Stimulated activated memory B cell treated with anti-CD40 and anti-IgM and Interleukin-4, amounts not matched to agents 10 μg/mL and 1 μg/mL and 100 μg/mL, for 72 hours (primary cell): ENCODE measurements around the gene ATMIN.
A peak's percentile ranks its signal among the peaks of the same experiment; 100 is the strongest.

ENCODE experiments used
- ATAC-seq: fragments of 150-1000 bp; cut with Tn5 transposase; 2 replicates; pipeline ENCODE4 v1.10.0; 2021
- H3K27ac Mint-ChIP-seq: one replicate; pipeline ENCODE4 v1.8.0; 2022; ENCODE audit warnings: mild to moderate bottlenecking, mixed read lengths
- H3K27me3 Mint-ChIP-seq: one replicate; pipeline ENCODE4 v1.8.0; 2022; ENCODE audit warnings: mixed read lengths
- H3K36me3 Mint-ChIP-seq: one replicate; pipeline ENCODE4 v1.8.0; 2022; ENCODE audit warnings: mixed read lengths
- H3K4me1 Mint-ChIP-seq: one replicate; pipeline ENCODE4 v1.8.0; 2022; ENCODE audit warnings: mixed read lengths
- H3K4me3 Mint-ChIP-seq: one replicate; pipeline ENCODE4 v1.8.0; 2022; ENCODE audit warnings: mild to moderate bottlenecking, moderate library complexity, mixed read lengths
- H3K9me3 Mint-ChIP-seq: one replicate; pipeline ENCODE4 v1.8.0; 2022; ENCODE audit warnings: mixed read lengths

Gene ATMIN, protein sequence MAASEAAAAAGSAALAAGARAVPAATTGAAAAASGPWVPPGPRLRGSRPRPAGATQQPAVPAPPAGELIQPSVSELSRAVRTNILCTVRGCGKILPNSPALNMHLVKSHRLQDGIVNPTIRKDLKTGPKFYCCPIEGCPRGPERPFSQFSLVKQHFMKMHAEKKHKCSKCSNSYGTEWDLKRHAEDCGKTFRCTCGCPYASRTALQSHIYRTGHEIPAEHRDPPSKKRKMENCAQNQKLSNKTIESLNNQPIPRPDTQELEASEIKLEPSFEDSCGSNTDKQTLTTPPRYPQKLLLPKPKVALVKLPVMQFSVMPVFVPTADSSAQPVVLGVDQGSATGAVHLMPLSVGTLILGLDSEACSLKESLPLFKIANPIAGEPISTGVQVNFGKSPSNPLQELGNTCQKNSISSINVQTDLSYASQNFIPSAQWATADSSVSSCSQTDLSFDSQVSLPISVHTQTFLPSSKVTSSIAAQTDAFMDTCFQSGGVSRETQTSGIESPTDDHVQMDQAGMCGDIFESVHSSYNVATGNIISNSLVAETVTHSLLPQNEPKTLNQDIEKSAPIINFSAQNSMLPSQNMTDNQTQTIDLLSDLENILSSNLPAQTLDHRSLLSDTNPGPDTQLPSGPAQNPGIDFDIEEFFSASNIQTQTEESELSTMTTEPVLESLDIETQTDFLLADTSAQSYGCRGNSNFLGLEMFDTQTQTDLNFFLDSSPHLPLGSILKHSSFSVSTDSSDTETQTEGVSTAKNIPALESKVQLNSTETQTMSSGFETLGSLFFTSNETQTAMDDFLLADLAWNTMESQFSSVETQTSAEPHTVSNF

DNA sequence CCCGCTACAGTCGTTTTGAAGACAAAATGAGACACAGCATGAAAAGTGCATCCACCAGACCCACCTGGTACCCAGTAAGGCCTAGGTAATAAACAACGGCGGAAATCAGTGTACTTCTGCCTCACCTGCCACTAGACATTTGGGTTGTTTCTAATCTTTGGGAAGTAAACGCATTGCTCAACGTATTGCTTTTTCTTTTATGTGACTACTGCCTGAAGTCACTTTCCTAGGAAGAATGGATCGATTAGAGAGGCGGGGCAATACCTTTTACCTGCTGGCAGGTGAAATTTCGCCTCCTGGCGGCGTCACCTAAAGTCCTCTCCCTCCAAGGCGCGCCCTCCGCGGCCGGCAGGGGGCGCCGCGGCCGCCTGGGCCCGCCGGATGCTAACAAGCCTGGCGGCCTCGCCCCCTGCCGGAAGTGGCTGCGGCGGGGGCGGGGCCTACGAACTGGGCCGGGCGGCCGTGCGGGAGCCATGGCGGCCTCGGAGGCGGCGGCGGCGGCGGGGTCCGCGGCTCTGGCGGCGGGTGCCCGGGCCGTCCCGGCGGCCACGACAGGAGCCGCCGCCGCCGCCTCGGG lies at the start of gene ATMIN:
Gene ATMIN, plus strand, starts transcription at position 445 of the 577 bp plus-strand sequence. Its CDS starts 29 bp downstream, at position 474.
- H3K27me3 Mint-ChIP-seq, result no peaks in the 10 kb centered on the region
- peak within 1 kb of the TSS; percentile 76 for H3K4me3 Mint-ChIP-seq
- peaks cover 18% of the 10 kb centered on the region for H3K36me3 Mint-ChIP-seq
- H3K27ac Mint-ChIP-seq, result no peak within 1 kb of the TSS
- H3K9me3 Mint-ChIP-seq, result no peaks in the 10 kb centered on the region
- peaks cover 25% of the 10 kb centered on the region for H3K4me1 Mint-ChIP-seq
- peak; percentile 98 for ATAC-seq

DNA sequence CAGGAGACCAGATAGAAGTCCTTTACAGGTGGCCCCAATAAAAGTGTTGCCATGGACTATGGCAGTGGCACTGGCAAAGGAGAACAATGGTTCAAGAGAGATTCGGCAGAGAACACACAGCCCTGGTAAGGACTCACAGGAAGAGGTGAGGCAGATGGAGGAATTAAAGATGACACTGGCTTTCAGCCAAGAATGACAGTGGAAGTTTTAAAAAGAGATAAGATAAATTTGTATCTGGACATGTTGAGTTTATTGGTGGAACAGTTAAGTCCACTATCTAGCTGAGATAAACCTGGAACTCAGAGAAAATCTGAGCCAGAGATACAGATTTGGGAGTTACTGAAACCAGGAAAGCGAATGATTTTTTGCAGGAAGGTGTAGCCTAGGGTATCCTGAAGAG lies 49.1 kb upstream of the ATMIN start:
- Mint-ChIP-seq H3K27ac (no peak overlapping the region), H3K9me3 (no peaks in the 10 kb centered on the region), H3K27me3 (no peaks in the 10 kb centered on the region), H3K4me3 (no peak overlapping the region), H3K4me1 (peaks cover 21% of the 10 kb centered on the region), H3K36me3 (peaks cover 52% of the 10 kb centered on the region)
- ATAC-seq, result no peak

DNA sequence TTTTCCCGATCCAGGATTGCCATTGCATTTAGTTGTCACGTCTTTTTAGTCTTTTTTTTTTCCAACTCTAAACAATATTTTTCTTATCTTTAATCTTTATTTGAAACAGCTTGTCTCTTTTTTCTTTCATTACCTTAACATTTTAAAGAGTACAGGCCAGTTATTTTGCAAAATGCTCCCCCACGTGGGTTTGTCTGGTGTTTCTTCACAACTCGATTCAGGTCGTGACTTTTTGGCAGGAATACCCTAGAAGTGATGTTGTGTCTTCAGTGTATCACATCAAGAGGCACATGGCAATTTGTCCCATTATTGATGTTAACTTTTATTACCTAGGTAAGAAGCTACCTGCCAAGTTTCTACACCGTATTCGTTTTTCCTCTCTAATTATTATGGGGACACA lies 46.9 kb upstream of the ATMIN start:
- Mint-ChIP-seq H3K9me3 (no peaks in the 10 kb centered on the region), H3K27me3 (no peaks in the 10 kb centered on the region), H3K4me1 (peaks cover 33% of the 10 kb centered on the region), H3K27ac (no peak overlapping the region), H3K4me3 (no peak overlapping the region), H3K36me3 (peaks cover 64% of the 10 kb centered on the region)
- ATAC-seq, result no peak

DNA sequence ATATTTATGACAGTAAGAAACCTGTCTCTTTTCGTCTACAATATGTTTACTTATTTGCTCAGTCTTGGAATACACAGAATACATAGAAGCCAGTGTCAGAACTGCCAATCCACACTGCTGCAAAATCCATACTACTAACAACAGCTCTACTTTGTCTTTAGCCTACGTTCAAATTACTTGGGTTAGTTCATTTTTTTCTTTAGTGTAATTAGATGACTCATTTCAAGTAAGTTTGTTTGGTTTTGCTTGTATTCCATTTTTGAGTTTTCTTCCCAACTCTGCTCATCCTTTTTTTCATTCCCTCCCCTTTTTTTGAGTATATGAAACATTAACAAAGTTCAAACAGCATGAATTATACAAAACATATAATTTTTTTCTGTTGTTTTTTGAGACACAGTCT lies 45.8 kb upstream of the ATMIN start:
- Mint-ChIP-seq H3K4me1 (peaks cover 32% of the 10 kb centered on the region), H3K9me3 (no peaks in the 10 kb centered on the region), H3K36me3 (peaks cover 69% of the 10 kb centered on the region), H3K27ac (no peak overlapping the region), H3K4me3 (no peak overlapping the region), H3K27me3 (no peaks in the 10 kb centered on the region)
- ATAC-seq, result no peak

DNA sequence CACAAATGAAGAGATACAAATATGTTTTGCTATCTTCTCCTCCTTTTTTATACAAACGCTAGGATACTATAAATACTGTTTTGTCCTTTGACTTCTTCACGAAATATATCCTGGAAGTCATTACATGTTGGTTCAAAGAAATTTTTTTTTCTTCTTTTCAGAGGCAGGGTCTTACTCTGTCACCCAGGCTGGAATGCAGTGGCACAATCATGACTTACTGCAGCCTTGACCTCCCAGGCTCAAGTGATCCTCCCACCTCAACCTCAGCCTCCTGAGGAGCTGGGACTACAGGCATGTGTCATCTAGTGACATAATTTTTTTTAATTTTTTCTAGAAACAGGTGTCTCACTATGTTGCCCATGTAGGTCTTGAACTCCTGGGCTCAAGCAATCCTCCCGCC lies 45.1 kb upstream of the ATMIN start:
- H3K4me3 Mint-ChIP-seq, result no peak overlapping the region
- peaks cover 74% of the 10 kb centered on the region for H3K36me3 Mint-ChIP-seq
- no peaks in the 10 kb centered on the region for H3K9me3 Mint-ChIP-seq
- no peak for ATAC-seq
- H3K27ac Mint-ChIP-seq, result no peak overlapping the region
- H3K4me1 Mint-ChIP-seq, result peaks cover 30% of the 10 kb centered on the region
- H3K27me3 Mint-ChIP-seq, result no peaks in the 10 kb centered on the region

DNA sequence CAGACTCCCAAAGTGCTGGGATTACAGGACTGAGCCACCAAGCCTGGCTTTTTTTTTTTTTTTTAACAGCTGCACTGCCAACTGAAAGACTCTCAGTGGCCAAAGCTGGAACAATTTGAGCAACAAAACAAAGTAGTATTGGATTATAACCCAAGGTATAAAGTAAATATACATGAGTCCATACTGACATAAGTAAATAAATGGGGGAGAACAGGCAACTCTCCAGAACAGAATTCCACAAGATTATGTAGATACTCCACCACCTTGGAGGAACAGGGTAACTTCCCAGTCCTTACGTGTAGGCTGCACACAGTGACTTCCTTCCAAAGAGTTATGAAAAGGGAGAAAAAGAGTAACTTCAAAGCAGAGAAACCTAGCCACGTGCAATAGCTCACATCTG lies 44.7 kb upstream of the ATMIN start:
- no peaks in the 10 kb centered on the region for H3K9me3 Mint-ChIP-seq
- peaks cover 30% of the 10 kb centered on the region for H3K4me1 Mint-ChIP-seq
- no peak overlapping the region for H3K27ac Mint-ChIP-seq
- no peaks in the 10 kb centered on the region for H3K27me3 Mint-ChIP-seq
- H3K36me3 Mint-ChIP-seq, result peaks cover 74% of the 10 kb centered on the region
- no peak overlapping the region for H3K4me3 Mint-ChIP-seq
- no peak for ATAC-seq

DNA sequence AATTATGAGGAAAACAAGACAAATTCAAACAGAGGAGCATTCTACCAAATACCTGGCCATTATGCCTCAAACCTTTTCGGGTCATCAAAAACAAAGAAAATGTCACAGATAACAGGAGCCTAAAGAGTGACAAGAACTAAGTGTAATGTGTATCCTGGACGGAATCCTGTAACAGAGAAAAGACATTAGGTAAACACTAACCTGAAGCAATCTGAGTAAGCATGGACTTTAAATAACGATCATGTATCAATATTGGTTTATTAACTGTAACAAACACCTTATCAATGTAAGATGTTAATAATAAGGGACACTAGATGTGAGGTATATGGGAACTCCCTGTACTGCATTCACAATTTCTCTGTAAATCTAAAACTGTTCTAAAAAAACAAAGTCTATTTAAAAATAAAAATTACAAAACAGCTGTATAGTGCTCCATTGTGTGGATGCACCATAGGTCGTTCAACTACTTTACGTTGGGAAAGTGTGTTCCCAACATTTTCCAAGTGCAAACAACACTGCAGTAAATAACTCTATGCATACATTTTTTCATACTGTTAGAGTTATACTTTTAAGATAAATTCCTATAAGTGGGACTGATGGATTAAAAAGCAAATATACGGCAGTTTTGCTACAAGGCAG lies 43.7 kb upstream of the ATMIN start:
- Mint-ChIP-seq H3K36me3 (peaks cover 67% of the 10 kb centered on the region), H3K27me3 (no peaks in the 10 kb centered on the region), H3K9me3 (no peaks in the 10 kb centered on the region), H3K27ac (peak overlapping the region; percentile 57), H3K4me3 (no peak overlapping the region), H3K4me1 (peaks cover 28% of the 10 kb centered on the region)
- ATAC-seq, result no peak

DNA sequence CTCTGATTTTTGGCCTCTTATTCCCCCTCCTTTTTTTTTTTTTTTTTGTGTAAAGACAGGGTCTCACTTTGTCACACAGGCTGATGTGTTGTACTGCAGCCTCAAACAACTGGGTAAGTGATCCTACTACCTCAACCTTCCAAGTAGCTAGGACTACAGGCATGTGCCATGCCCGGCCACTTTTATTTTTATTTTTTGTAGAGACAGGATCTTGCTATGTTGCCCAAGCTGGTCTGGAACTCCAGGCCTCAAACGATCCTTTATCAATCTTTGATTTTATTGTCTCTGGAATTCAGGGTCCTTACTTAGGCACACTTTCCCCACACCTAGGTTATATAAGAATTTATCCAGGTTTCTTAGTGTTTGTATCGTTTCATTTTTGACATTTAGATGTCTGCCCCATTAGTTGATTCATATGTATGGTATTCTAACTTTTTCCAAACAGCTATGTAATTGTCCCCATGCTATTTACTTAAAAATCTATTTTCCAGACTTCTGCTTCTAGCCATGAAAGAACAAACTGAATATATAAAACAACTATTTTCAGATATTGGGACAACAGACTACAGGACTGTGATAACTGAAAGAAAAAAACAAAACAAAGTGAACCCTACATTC lies 42.9 kb upstream of the ATMIN start:
- Mint-ChIP-seq H3K4me3 (no peak overlapping the region), H3K36me3 (peaks cover 60% of the 10 kb centered on the region), H3K9me3 (no peaks in the 10 kb centered on the region), H3K27me3 (no peaks in the 10 kb centered on the region), H3K27ac (peak overlapping the region; percentile 57), H3K4me1 (peaks cover 29% of the 10 kb centered on the region)
- no peak for ATAC-seq

DNA sequence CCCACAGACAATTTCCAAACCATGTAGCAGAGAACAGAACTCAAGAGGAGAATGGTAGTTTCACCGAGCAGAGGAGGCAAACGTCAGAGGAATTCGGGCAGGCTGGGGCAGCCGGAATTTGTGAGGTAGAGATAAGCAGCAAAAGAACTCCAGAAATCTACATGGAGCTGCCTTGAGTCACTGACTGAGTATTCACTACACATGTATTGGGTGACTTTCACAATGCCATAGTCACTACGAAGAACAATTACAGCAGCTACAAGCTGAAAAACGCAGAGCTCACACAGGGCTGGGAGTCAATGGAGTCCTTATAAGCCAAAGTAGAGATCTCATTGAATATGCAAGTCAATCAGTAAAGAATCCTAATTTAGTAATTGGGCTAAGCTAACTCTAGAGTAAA lies 42.3 kb upstream of the ATMIN start:
- no peak overlapping the region for H3K27ac Mint-ChIP-seq
- H3K36me3 Mint-ChIP-seq, result peaks cover 57% of the 10 kb centered on the region
- H3K9me3 Mint-ChIP-seq, result no peaks in the 10 kb centered on the region
- H3K27me3 Mint-ChIP-seq, result no peaks in the 10 kb centered on the region
- H3K4me1 Mint-ChIP-seq, result peaks cover 33% of the 10 kb centered on the region
- no peak overlapping the region for H3K4me3 Mint-ChIP-seq
- ATAC-seq, result no peak

DNA sequence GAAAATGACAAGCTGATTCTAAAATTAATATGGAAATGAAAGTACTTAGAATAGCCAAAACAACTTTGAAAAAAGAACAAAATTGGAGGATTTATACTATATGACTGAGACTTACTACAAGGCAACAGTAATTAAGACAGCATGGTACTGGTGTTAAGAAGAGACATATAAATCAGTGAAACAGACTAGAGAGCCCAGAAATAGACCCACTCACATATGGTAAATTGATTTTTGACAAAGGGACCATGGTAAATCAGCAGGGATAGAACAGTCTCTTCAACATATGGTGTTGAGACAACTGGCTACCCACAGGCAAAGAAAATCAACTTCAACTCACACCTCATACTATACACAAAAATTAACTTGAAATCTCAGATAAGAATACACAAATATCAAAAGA lies 41.8 kb upstream of the ATMIN start:
- H3K36me3 Mint-ChIP-seq, result peaks cover 57% of the 10 kb centered on the region
- H3K4me1 Mint-ChIP-seq, result peaks cover 39% of the 10 kb centered on the region
- H3K27ac Mint-ChIP-seq, result no peak overlapping the region
- H3K27me3 Mint-ChIP-seq, result no peaks in the 10 kb centered on the region
- H3K9me3 Mint-ChIP-seq, result no peaks in the 10 kb centered on the region
- ATAC-seq, result no peak
- no peak overlapping the region for H3K4me3 Mint-ChIP-seq

DNA sequence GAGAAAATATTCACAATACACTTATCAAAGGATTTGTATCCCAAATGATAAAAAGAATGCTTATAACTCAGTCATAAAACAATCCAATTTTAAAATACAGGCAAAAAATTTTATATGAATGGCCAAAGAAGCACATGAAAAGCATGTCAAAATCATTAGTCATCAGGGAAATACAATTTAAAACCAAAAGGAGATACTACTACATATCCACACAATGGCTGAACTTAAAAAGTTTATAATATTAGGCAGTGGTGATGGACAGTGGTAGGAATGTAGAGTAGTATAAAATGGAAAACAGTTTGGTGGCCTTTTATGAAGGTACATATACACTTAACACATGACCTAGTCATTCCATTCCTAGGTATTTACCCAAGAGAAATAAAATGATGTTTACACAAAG lies 41.2 kb upstream of the ATMIN start:
- H3K4me1 Mint-ChIP-seq, result peaks cover 45% of the 10 kb centered on the region
- no peak overlapping the region for H3K27ac Mint-ChIP-seq
- H3K36me3 Mint-ChIP-seq, result peaks cover 58% of the 10 kb centered on the region
- no peak overlapping the region for H3K4me3 Mint-ChIP-seq
- no peak for ATAC-seq
- no peaks in the 10 kb centered on the region for H3K27me3 Mint-ChIP-seq
- H3K9me3 Mint-ChIP-seq, result no peaks in the 10 kb centered on the region

DNA sequence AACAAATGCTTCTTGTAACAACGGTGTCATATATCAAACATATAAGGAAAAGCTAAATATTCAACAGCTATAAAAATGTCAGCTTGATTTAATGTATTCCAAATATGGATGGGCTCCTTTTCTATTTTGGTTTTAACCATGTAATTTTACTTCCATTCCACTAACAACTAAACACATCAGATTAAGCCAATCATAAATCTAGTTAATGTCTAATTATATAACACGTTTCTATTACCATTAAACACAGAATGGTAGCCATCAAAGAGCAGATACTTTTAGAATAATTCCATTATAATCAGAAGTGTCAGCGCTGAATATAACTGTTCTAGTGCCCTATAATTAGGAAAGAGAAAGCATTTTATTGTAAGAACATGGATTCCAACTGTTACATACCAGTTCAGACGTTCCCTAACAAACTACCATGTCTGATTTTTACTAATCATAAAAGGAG lies 38.9 kb upstream of the ATMIN start:
- Mint-ChIP-seq H3K27me3 (no peaks in the 10 kb centered on the region), H3K9me3 (no peaks in the 10 kb centered on the region), H3K4me3 (peak overlapping the region; percentile 81), H3K27ac (peak overlapping the region; percentile 92), H3K36me3 (peaks cover 40% of the 10 kb centered on the region), H3K4me1 (peaks cover 61% of the 10 kb centered on the region)
- ATAC-seq, result no peak

DNA sequence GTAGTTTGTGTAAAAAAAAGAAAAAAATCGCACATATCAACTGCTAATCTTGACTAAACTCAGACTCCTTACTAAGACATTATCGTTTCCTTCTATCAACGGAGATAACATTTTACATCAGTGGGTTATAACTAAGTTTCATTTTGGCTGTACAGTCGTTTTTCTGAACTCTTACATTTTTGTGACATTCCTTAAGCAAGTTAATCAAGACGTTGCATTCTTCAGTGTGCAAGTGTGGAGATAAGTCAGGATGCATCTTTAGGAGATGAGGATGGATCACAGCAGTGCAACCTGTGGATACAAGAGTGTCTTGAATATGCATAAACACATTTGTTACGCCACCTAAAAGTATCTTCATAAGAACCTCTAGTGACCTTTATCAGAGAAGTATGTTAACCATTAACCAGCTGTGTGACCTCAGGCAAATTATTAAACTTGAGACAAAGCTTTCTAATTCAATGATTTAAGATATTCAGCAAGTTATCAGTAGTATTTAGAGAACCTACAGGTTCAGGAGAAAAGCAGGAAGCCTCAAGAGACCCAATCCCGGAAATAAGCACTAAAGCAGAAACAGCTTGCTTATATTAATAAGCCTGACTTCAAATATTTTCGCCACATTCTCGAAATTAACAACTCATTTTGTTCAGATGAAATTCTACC lies 38.4 kb upstream of the ATMIN start:
- peak; percentile 51 for ATAC-seq
- H3K27me3 Mint-ChIP-seq, result no peaks in the 10 kb centered on the region
- H3K36me3 Mint-ChIP-seq, result peaks cover 38% of the 10 kb centered on the region
- no peaks in the 10 kb centered on the region for H3K9me3 Mint-ChIP-seq
- H3K4me3 Mint-ChIP-seq, result peak overlapping the region; percentile 81
- peak overlapping the region; percentile 92 for H3K27ac Mint-ChIP-seq
- peaks cover 65% of the 10 kb centered on the region for H3K4me1 Mint-ChIP-seq

DNA sequence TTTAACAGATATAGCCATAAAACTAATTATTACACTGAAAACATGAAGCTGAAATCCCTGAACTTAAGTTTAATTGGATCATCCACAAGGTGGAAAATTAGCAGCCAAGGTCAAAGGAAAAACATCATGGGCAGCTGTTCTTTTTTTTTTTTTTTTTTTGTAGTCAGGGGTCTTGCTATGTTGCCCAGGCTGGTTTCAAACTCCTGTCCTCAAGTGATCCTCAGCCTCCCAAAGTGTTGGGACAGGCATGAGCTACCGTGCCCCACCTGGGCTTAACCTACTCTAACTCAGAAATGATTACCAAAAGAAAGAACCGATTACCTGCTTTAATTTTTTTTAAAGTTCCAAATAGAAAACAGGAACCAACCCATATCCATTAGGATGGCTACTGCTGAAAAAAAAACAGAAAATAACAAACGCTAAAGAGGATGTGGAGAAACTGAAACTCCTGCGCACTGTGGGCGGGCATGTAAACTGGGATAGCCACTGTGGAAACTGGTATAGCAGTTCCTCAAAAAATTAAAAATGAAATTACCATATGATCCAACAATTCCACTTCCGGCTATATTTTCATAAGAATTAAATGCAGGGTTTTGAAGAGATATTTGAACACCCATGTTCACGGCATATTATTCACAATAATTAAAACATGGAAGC lies 37.5 kb upstream of the ATMIN start:
- Mint-ChIP-seq H3K9me3 (no peaks in the 10 kb centered on the region), H3K27ac (peak overlapping the region; percentile 92), H3K36me3 (peaks cover 30% of the 10 kb centered on the region), H3K27me3 (no peaks in the 10 kb centered on the region), H3K4me3 (peak overlapping the region; percentile 31), H3K4me1 (peaks cover 63% of the 10 kb centered on the region)
- ATAC-seq, result no peak
